Pulmonary artery endothelial cell (primary cell): ENCODE data around the gene AMIGO2. TPM values are rescaled to one million over a fixed set of nuclear protein-coding genes. Genes with fewer than 3 reads are reported as not detected.
"Not testable (repeated sequence)": the region's sequence is repeated elsewhere in the genome, so short reads cannot be mapped to it uniquely, and the experiment has no call there.

Experiments used
- DNase-seq: peaks from one replicate; pipeline ENCODE4 v3.0.0-alpha.2; 2011; ENCODE audit warnings: low read depth, low spot score
- total RNA-seq: library from RNA; depleted of rRNA; stranded (reverse); fragments of >200 nt; gene quantifications from 2 replicates; pipeline ENCODE4 v1.2.3, GENCODE V29; 2014

AMIGO2 gene
- total RNA-seq = 15.2 and 23.4 TPM in 2 replicates

DNA sequence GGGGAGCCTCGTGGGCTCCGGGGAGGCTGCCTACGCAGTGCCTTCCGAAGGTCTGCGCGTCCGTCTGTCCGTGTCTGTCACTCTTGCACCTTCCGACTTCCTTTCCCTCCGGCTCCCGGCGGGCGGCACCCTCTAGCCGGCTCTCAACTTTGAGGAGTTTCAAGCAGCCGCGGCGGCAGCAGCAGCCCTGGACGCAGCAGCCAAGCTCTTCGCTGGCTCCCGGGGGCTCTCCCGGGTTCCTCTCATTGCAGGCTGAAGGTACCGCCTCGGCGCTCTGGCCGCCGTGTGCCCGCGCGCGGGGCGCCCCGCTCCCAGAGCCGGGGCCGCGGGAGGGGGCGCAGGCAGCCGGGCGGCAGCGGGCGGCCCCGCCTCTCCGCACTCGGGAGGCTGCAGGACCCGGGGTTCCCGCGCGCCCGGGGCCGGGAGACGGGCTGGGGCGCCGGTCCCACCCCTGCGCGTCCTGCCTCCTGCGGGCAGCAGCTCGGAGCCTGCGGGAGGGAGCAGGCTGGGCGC lies at the start of gene AMIGO2, which contains the start of gene PCED1B:
Gene AMIGO2, minus strand, starts transcription at position 492 of the 513 bp plus-strand sequence. CDS start 957 bp downstream, outside the sequence.
Gene PCED1B, plus strand, starts transcription at position 154 of the 513 bp plus-strand sequence. CDS start 155,443 bp downstream, outside the sequence.
- no peak for DNase-seq

- DNase-seq = no peak
Measured at GRCh38 chr12:47126246-47126645, 46.5 kb upstream of the AMIGO2 start.

DNA sequence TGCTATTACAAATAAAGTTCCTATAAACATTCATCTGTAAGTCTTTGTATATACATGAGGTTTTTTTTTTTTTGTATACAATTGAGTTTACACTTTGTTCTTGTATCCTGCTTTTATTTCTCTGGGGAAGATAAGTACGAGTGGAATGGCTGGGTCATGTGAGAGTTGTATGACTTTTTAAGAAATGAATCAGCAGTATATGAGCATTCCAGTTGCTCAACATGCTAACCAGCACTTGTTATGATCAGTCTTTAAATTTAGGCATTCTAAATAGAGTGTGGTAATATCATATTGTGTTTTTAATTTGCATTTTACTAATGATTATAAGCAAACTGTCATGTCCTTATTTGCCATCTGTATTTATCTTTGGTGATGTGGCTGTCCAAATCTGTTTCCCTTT lies 44.7 kb upstream of the AMIGO2 start:
- no peak for DNase-seq

DNA sequence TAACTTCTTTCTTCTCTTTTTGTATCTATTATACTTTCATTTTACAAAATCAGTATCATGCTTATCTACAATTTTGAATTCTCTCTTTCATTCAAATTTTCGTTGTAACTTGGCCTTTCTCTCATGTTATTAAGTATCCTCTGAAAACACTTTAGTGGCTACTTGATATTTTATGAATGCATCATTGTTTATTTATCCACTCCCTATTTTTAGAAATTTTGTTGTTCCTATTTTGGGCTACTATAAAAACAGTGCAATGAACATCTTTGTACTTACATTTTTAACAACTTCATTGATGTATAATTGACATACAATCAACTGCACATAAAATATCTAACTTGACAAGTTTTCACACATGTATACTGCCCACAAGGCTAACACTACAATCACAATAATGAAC lies 44.0 kb upstream of the AMIGO2 start:
- DNase-seq = no peak

- no peak for DNase-seq
Measured at GRCh38 chr12:47122602-47123001, 42.8 kb upstream of the AMIGO2 start.

GRCh38 chr12:47121146-47121545 lies 41.4 kb upstream of the AMIGO2 start:
- no peak for DNase-seq

GRCh38 chr12:47120736-47121135 lies 41.0 kb upstream of the AMIGO2 start:
- DNase-seq = no peak

- not testable (repeated sequence) for DNase-seq
Measured at GRCh38 chr12:47117305-47117704, 37.5 kb upstream of the AMIGO2 start.

- DNase-seq = no peak
Measured at GRCh38 chr12:47114481-47114892, 34.7 kb upstream of the AMIGO2 start.

DNA sequence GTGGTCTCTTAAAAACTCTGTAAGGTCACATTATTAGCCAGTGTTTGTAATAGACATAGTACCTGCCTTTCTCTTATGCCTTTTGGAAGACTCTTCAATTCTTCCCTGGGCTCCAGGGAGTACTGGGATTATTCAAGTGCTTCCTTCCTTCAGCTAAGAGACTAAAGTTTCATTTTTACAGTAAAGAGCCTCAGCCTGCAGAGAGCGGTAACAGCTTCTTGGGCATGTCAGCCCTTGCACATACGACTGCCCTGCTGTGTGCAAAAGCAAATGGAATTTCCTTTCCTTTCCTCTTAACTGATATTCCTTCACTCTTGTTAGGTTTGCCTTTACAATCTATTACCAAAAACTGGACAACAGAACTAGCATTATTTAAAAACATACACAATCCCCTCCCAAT lies 32.9 kb upstream of the AMIGO2 start:
- no peak for DNase-seq

DNA sequence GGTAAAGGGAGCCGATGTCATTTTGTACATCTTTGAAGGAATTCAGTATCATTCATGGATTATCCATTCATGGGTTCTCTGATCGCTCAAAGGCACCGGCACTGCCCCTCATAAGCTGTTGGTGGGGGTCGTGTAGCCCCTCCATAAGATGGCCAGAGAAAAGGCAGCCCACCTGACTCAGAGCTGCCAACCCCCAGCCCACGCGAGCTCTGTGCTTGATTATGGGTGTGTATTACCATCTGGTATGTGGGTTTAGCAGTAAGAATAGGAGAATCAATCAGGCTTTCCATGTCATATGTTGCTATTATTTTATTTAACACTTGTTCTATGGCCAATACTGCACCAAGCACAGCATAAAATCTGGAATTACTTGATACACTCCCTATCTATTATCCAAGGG lies 32.1 kb upstream of the AMIGO2 start:
- no peak for DNase-seq

DNA sequence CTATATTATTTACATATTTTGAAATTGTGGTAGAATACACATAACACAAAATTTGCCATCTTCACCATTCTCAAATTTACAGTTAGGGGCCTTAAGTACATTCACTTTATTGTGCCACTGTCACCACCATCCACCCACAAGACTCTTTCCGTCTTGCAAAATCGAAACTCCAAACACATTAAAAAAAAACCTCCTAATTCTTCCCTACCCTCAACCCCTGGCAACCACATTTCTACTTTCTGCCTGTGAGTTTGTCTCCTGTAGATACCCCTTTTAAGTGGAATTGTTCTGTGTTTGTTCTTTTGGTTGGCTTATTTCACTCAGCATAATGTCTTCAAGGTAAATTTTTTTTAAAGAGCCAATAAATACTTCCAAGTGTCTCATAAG lies 31.6 kb upstream of the AMIGO2 start:
- no peak for DNase-seq

DNA sequence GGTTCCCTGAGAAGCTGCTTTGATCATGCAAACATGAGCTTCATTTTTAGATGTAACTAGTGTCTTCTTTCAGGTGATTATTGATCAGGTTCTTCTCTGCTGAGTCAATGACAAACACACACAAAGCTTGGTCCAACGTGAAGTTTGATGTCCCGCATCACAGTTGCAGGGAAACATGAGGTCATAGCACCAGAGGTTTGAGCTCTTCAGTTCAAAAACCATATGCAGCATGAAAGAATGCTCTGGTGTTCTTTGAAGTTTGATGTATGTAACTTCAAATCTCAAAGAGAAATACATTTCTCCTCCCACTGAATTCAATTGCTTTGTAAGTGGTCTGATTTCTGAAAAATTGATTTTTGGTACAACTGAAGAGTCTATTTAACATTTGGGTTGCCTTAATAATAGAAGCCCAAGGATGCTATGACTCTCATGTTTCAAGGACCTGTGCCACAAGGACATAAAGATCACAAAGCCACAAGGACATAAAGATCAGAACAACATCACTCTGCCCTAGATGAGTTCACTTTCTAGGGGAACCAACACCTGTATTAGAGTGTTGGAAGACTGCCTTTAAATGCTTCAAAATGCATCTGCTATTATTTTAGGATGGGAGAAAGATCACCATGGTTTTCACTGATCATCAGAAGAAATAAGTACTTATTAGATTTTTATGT lies 31.1 kb upstream of the AMIGO2 start:
- DNase-seq = no peak

DNA sequence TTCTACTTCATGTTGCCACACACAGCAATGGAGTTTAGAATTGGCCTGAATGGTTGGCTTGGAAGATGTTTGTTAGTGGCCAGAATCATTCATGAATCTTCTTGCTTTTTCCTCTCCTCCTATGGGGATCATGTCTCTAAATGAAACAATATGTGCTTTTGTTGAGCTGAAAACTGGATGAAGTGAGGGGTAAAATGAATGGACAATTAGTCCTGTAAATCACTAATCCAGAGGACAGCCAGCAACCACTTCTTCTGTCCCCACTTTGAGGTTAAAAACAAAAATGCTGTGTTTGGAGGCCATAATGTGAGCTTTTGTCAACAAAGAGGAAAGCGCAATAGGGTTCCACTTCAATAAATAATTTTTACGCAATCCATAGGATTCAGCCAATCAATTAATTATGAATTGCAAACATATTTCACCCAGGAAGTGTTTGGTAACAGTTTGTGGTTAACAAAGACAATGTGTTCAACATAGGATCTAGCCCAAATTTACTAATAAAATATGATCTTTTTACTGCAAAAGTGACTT lies 30.3 kb upstream of the AMIGO2 start:
- no peak for DNase-seq

GRCh38 chr12:47107926-47108325 lies 28.2 kb upstream of the AMIGO2 start:
- no peak for DNase-seq

DNA sequence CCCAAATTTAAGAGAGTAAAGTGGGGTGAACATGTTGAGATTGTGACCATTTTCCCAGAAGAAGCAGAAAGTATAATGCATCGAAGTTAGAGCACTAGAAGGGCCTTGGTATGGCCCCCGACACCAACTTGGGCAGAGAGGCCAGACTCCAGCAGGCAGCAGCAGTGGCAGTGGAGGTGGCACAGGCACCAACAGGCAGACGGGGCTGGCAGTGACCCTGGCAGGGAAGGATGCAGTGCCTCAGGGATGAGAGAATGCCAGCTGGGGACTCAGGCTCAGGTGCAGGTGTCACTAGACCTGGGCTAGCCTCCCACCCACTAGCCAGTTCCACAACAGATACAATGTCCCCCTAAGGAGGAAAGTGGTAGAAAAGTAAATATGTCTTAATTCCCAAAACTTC lies 27.7 kb upstream of the AMIGO2 start:
- DNase-seq = no peak

DNA sequence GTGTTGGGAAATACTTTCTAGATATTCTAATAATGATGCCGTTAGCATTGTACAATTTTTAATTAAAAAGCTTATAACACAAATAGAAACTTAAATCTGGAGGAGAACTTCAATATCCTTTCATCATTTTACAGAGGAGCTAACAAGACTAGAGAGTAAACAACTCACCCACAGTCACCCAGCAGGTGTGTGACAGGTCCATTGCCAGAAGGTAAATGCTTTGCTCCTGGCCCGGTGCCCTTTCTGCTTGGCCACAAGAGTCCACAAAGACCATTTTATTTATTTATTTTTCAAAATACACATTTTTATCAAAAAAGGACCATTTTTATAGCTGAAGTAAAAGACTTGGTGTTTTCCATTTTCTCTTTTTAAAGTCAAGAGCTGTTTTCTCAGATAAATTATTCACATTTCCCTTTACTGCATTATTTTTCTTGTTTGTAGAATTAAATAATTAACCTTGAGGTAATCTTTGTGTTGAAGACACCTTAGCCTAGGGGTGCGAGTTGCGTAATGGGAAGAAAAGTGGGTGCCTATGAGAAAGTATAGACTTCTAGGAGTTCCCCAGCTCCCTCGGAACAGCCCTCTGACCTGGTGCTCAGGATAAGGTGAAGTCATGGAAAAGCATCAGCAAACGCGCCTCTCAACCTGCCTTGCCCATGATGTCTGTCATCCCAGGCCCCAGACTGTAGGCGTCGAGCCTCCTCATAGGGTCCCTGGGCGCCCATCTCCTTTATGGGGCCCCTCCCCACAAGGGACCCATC lies 26.3 kb upstream of the AMIGO2 start:
- no peak for DNase-seq

GRCh38 chr12:47102845-47103651 lies 23.3 kb upstream of the AMIGO2 start:
- DNase-seq = no peak

DNA sequence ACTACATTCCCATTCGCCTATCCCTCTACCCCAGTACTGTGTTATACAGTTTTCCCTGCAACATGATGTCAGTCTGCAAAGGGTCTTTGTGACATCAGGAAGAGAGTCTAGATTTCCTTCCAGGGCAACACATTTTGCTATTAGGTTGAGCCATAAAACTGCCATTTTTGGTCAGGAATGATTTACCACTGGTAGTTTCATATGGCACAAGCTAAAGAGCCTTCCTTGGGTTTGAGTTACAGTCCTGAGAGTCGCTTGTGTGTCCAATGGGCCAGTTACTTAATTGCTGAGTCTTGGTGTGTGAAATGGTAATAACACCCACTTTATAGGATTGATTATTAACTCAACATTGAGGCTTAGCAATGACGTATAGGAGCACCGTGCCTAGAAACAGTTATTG lies 22.6 kb upstream of the AMIGO2 start:
- no peak for DNase-seq

- DNase-seq = no peak
Measured at GRCh38 chr12:47100160-47100559, 20.4 kb upstream of the AMIGO2 start.

DNA sequence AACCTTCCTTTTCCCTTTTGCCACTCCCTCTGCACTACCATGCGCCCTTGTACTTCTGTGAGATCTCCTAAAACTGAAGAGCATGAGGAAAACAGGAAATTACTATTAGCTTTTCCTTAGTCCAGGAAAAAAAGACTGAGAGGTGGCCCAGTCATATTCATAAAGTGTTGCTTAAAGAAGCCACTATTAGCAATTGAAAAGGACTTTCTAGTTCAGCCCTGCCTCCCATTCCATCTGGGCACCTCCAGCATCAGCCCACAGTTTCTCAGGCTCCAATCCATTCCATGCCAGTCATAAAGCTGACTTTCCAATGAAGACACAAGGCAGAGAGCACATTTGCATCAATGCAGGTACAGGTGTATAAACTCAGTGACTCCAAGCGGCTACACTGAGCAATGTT lies 19.9 kb upstream of the AMIGO2 start:
- no peak for DNase-seq

DNA sequence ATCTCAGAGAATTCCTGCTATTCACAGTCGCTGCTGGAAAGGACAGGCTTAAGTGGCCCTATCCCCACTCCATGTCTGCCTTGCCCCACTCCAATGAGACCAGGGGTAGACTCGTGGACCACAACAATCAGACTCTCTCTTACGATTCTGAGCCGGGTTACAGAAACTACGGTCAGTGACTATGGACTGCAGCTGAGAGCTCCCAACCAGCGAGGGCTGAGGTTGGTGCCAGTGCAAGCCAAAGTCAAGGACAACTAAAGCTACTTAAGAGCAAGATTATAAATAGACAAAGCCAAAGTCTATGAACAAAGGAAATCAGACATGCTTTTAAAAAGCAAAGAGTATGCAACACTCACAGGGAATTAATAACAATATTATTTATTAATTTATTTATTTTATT lies 18.3 kb upstream of the AMIGO2 start:
- no peak for DNase-seq
